Osteocyte (in vitro differentiated cells): ENCODE measurements around the gene GOLM1. TPM values are rescaled to one million over a fixed set of nuclear protein-coding genes. Genes with fewer than 3 reads are reported as not detected.

Experiments used
- DNase-seq: peaks from one replicate; pipeline ENCODE4 v3.0.0; 2021; ENCODE audit warnings: mixed read lengths; ENCODE audit not compliant: unreplicated experiment; ENCODE audit errors: extremely low spot score
- H3K27ac Mint-ChIP-seq: one replicate; pipeline ENCODE4 v1.8.0; 2021; ENCODE audit warnings: mild to moderate bottlenecking, mixed read lengths; ENCODE audit not compliant: unreplicated experiment
- H3K27me3 Mint-ChIP-seq: one replicate; pipeline ENCODE4 v1.8.0; 2021; ENCODE audit warnings: mixed read lengths; ENCODE audit not compliant: unreplicated experiment
- H3K36me3 Mint-ChIP-seq: one replicate; pipeline ENCODE4 v1.8.0; 2021; ENCODE audit warnings: mixed read lengths; ENCODE audit not compliant: unreplicated experiment
- H3K4me1 Mint-ChIP-seq: one replicate; pipeline ENCODE4 v1.8.0; 2021; ENCODE audit warnings: mixed read lengths; ENCODE audit not compliant: unreplicated experiment
- H3K4me3 Mint-ChIP-seq: one replicate; pipeline ENCODE4 v1.8.0; 2021; ENCODE audit warnings: mild to moderate bottlenecking, moderate library complexity, mixed read lengths; ENCODE audit not compliant: unreplicated experiment
- H3K9me3 Mint-ChIP-seq: one replicate; pipeline ENCODE4 v1.8.0; 2021; ENCODE audit warnings: mixed read lengths; ENCODE audit not compliant: unreplicated experiment
- CTCF ChIP-seq: fragments of 200-600 bp; sonication (generic); IDR thresholded peaks from 2 replicates; pipeline ENCODE4 v1.5.0; 2021; ENCODE audit warnings: antibody characterized with exemption, mild to moderate bottlenecking, moderate library complexity
- total RNA-seq: library from RNA; stranded (reverse); gene quantifications from 2 replicates; pipeline ENCODE4 v1.2.1, GENCODE V29; 2021

Gene GOLM1
- total RNA-seq, 1 donor from 2014 or later, result 91.9 TPM

GRCh38 chr9:86064220-86064619, 35.1 kb downstream of the GOLM1 start:
- H3K27ac Mint-ChIP-seq, result no peak overlapping the region
- H3K4me3 Mint-ChIP-seq, result no peak overlapping the region
- H3K9me3 Mint-ChIP-seq, result no peaks in the 10 kb centered on the region
- no peaks in the 10 kb centered on the region for H3K27me3 Mint-ChIP-seq
- no peak for DNase-seq
- H3K4me1 Mint-ChIP-seq, result peaks cover 1% of the 10 kb centered on the region
- peaks cover 4% of the 10 kb centered on the region for H3K36me3 Mint-ChIP-seq
- TF ChIP-seq CTCF, result no peak

- H3K9me3 Mint-ChIP-seq, result no peaks in the 10 kb centered on the region
- peaks cover 1% of the 10 kb centered on the region for H3K4me1 Mint-ChIP-seq
- peak; percentile 19 for DNase-seq
- TF ChIP-seq CTCF, result no peak
- H3K36me3 Mint-ChIP-seq, result peaks cover 8% of the 10 kb centered on the region
- H3K27ac Mint-ChIP-seq, result no peak overlapping the region
- H3K4me3 Mint-ChIP-seq, result no peak overlapping the region
- H3K27me3 Mint-ChIP-seq, result no peaks in the 10 kb centered on the region
These were observed 36.3 kb downstream of the GOLM1 start for GRCh38 chr9:86062845-86063693.

- TF ChIP-seq CTCF, result no peak
- no peak overlapping the region for H3K4me3 Mint-ChIP-seq
- H3K27ac Mint-ChIP-seq, result no peak overlapping the region
- H3K27me3 Mint-ChIP-seq, result no peaks in the 10 kb centered on the region
- DNase-seq, result no peak
- H3K9me3 Mint-ChIP-seq, result no peaks in the 10 kb centered on the region
- H3K4me1 Mint-ChIP-seq, result peaks cover 1% of the 10 kb centered on the region
- peaks cover 8% of the 10 kb centered on the region for H3K36me3 Mint-ChIP-seq
These were observed 37.2 kb downstream of the GOLM1 start for GRCh38 chr9:86061972-86062739.

- Mint-ChIP-seq H3K4me3 (no peak overlapping the region), H3K27me3 (no peaks in the 10 kb centered on the region), H3K9me3 (no peaks in the 10 kb centered on the region), H3K4me1 (peaks cover 4% of the 10 kb centered on the region), H3K36me3 (peaks cover 5% of the 10 kb centered on the region), H3K27ac (no peak overlapping the region)
- DNase-seq, result no peak
- no peak for TF ChIP-seq CTCF
These were observed 41.9 kb downstream of the GOLM1 start for GRCh38 chr9:86057491-86057890.

GRCh38 chr9:86054695-86055094, 44.7 kb downstream of the GOLM1 start:
- TF ChIP-seq CTCF, result no peak
- no peaks in the 10 kb centered on the region for H3K9me3 Mint-ChIP-seq
- H3K36me3 Mint-ChIP-seq, result peaks cover 16% of the 10 kb centered on the region
- no peak overlapping the region for H3K27ac Mint-ChIP-seq
- no peak for DNase-seq
- no peaks in the 10 kb centered on the region for H3K27me3 Mint-ChIP-seq
- H3K4me1 Mint-ChIP-seq, result peaks cover 4% of the 10 kb centered on the region
- no peak overlapping the region for H3K4me3 Mint-ChIP-seq
